ENCODE data around the gene SAP30BP.

GRCh38 chr17:75654176-75654575 lies 13.0 kb upstream of the SAP30BP start:
- TF ChIP-seq CTCF (IDR thresholded peaks at IDR 0.05) (no peak), POLR2AphosphoS5 (IDR thresholded peaks at IDR 0.05) (no peak), POLR2A (IDR thresholded peaks at IDR 0.05; ENCODE audit: low read depth) (no peak)
